Measurements from ENCODE around the gene UTRN. TPM values are rescaled to one million over a fixed set of nuclear protein-coding genes. Genes with fewer than 3 reads are reported as not detected.

Gene UTRN
- polyA plus RNA-seq, 1 donor from 2014 or later = 76.7 TPM

DNA sequence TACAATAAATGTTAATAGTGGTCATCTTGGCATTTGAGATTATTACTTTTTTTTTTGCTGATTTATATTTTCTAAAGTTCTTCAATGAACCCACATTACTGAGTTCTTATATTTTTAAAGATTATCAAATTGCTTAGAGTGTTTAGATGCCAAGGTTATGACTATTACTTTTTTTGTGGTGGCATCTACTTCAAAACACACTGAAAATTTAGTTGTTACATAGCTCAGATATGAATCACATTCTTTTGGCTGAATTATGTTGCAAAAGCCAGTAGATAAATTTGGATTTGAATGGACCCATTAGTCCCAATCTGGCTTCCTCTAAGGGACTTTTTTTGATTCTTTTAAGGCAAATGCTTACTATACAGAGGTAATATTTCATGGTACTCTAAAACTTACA is 8.9 kb downstream of the UTRN start:
- Mint-ChIP-seq H3K27me3 (peaks cover 2% of the 10 kb centered on the region), H3K27ac (no peak overlapping the region), H3K9me3 (no peaks in the 10 kb centered on the region), H3K36me3 (peaks cover 3% of the 10 kb centered on the region), H3K4me1 (peaks cover 4 to 18% (median 5%) of the 10 kb centered on the region in 3 donors), H3K4me3 (no peak overlapping the region)

DNA sequence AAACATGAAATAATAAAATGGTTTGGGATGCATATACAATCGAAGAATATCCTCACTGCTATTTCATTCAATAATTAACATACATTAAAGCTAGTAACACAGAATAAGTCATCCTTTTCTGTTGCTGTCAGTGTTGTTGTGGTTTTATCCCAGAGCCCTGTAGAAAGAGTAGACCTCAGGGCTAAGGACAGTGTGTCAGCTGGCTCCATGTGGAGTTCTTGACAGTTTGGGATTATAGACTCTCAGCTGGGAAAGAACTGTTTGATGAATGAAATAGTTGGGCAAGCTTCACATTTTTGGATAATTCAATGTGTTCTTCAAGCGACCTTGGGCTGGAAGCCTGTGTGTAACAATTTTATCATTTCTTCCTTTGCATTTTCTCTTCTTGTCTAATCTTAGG is 10.1 kb downstream of the UTRN start:
- Mint-ChIP-seq H3K36me3 (peaks cover 5% of the 10 kb centered on the region), H3K4me3 (no peak overlapping the region), H3K27me3 (peaks cover 2% of the 10 kb centered on the region), H3K4me1 (peaks cover 4 to 18% (median 5%) of the 10 kb centered on the region in 3 donors), H3K27ac (peak overlapping the region in 1 of 3 donors; percentile 11), H3K9me3 (no peaks in the 10 kb centered on the region)

- Mint-ChIP-seq H3K27me3 (peaks cover 2% of the 10 kb centered on the region), H3K4me3 (no peak overlapping the region), H3K27ac (no peak overlapping the region), H3K36me3 (peaks cover 5% of the 10 kb centered on the region), H3K4me1 (peaks cover 3 to 14% (median 4%) of the 10 kb centered on the region in 3 donors), H3K9me3 (no peaks in the 10 kb centered on the region)
Observed at GRCh38 chr6:144295981-144296767, 11.0 kb downstream of the UTRN start.

GRCh38 chr6:144296973-144297372 is 11.8 kb downstream of the UTRN start:
- no peak overlapping the region for H3K4me3 Mint-ChIP-seq
- H3K36me3 Mint-ChIP-seq = peaks cover 5% of the 10 kb centered on the region

GRCh38 chr6:144297511-144298100 is 12.5 kb downstream of the UTRN start:
- H3K27ac Mint-ChIP-seq = no peak overlapping the region

More at GRCh38 chr6:144296973-144297372, 11.8 kb downstream of the UTRN start:
- no peak overlapping the region for H3K27ac Mint-ChIP-seq
- peaks cover 4% of the 10 kb centered on the region for H3K27me3 Mint-ChIP-seq
- no peaks in the 10 kb centered on the region for H3K9me3 Mint-ChIP-seq
- H3K4me1 Mint-ChIP-seq = peaks cover 0 to 12% (median 4%) of the 10 kb centered on the region in 3 donors

DNA sequence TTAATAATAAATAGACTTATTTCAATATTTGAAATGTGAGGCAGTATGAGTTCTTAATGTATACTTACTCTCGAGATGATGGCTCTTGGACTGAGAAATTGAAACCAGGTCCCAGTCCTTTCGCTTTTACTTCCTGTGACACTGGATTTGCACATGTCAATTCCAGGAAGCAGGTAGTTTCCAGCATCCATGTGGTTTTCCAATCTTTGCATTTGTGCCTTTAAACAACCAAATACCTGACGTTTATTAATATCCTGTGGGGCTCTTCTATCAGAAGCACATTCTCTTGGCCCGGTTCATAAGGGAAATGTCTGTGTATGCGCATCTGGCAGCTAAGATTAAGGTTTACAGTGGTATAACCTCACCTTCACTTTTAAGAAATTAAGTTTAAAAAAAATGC is 13.1 kb downstream of the UTRN start:
- Mint-ChIP-seq H3K27ac (no peak overlapping the region), H3K4me1 (peaks cover 0 to 12% (median 4%) of the 10 kb centered on the region in 3 donors), H3K4me3 (peak overlapping the region in 1 of 4 donors; percentile 20), H3K27me3 (peaks cover 8% of the 10 kb centered on the region), H3K36me3 (peaks cover 7% of the 10 kb centered on the region), H3K9me3 (no peaks in the 10 kb centered on the region)

More at GRCh38 chr6:144297511-144298100, 12.5 kb downstream of the UTRN start:
- Mint-ChIP-seq H3K36me3 (peaks cover 6% of the 10 kb centered on the region), H3K27me3 (peaks cover 7% of the 10 kb centered on the region), H3K4me3 (no peak overlapping the region), H3K9me3 (no peaks in the 10 kb centered on the region), H3K4me1 (peaks cover 0 to 12% (median 4%) of the 10 kb centered on the region in 3 donors)

DNA sequence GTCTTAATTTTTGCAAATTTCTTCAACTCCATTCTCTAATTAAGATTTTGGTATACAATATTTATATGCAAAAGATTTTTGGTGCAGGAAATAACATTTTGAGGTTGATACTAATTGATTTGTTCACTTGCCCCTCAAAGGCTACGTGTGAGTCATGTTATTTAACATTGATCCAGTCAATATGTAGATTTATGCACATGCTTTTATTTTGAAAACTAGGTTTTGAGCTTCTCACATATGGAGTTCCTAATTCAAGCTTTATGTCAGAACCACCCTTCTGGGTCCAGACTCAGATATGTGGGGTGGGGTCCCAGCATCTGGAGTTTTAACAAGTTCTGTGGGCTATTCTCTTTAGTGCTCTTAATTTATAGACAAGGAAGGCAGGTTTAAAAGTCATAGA is 13.8 kb downstream of the UTRN start:
- Mint-ChIP-seq H3K36me3 (peaks cover 7% of the 10 kb centered on the region), H3K4me1 (peaks cover 0 to 12% (median 4%) of the 10 kb centered on the region in 3 donors), H3K4me3 (no peak overlapping the region), H3K9me3 (no peaks in the 10 kb centered on the region), H3K27me3 (peaks cover 8% of the 10 kb centered on the region), H3K27ac (no peak overlapping the region)

GRCh38 chr6:144302701-144303372 is 17.7 kb downstream of the UTRN start:
- H3K27ac Mint-ChIP-seq = no peak overlapping the region
- H3K27me3 Mint-ChIP-seq = peaks cover 9% of the 10 kb centered on the region
- no peak overlapping the region for H3K4me3 Mint-ChIP-seq
- H3K4me1 Mint-ChIP-seq = peaks cover 0 to 8% (median 0%) of the 10 kb centered on the region in 3 donors
- H3K36me3 Mint-ChIP-seq = peaks cover 5% of the 10 kb centered on the region
- no peaks in the 10 kb centered on the region for H3K9me3 Mint-ChIP-seq

DNA sequence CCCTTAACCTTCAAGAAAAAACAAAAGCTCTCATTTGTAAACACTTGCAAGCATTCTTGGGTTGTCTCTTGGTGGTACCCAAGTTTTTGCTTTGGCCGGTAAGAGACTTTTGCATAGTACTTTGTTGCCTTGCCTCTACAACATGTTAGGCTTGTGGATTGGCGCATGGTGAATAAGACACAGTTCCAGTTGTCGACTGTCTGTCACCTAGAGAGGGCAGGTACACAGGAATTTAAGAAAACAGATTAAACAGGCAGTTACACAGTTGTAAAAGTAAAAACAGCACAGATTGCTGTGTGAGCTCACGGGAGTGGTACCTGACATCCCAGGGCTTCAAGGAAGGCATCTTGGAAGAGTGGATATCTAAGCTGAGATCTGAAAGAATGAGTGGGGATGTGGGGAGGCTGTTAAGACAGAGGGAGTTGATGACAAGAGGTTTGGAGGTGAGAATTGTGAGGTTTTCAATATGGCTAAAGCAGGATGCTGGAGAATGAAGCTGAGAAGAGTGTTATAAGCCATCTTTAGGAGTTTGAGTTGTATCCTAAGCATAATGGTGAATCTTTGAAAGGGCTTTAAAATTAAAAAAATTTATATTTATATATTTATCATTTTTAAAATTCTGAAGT is 19.2 kb downstream of the UTRN start:
- Mint-ChIP-seq H3K36me3 (peaks cover 3% of the 10 kb centered on the region), H3K4me1 (peaks cover 0 to 4% (median 2%) of the 10 kb centered on the region in 3 donors), H3K27ac (no peak overlapping the region), H3K4me3 (no peak overlapping the region), H3K9me3 (no peaks in the 10 kb centered on the region), H3K27me3 (peaks cover 12% of the 10 kb centered on the region)

- Mint-ChIP-seq H3K36me3 (peaks cover 3% of the 10 kb centered on the region), H3K4me1 (peaks cover under 1 to 4% (median 2%) of the 10 kb centered on the region in 3 donors), H3K27me3 (peaks cover 14% of the 10 kb centered on the region), H3K4me3 (no peak overlapping the region), H3K9me3 (no peaks in the 10 kb centered on the region), H3K27ac (peak overlapping the region in 1 of 3 donors; percentile 0)
Observed at GRCh38 chr6:144305567-144305966, 20.4 kb downstream of the UTRN start.

DNA sequence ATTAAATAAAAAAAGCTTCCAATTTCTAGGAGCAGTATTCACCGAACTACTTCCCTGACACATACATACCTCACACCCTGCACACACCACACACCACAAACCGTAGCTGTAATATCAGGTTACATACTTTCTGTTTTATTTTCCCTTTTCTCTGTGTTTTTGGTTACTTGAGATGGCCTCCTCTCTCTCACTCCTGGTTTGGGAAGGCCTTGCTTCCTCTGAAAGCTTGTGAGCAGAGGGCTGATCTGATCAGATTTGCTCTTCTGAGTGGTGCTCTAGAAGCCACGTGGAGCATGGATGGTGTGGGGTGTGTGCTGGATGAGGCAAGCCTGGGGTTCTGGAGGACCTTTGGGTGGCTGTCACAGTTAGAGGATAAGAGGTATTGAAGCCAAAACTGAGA is 20.9 kb downstream of the UTRN start:
- peaks cover 18% of the 10 kb centered on the region for H3K27me3 Mint-ChIP-seq
- H3K4me3 Mint-ChIP-seq = peak overlapping the region in 2 of 4 donors; percentile 39 to 65
- H3K36me3 Mint-ChIP-seq = peaks cover 3% of the 10 kb centered on the region
- H3K9me3 Mint-ChIP-seq = no peaks in the 10 kb centered on the region
- H3K27ac Mint-ChIP-seq = peak overlapping the region in 1 of 3 donors; percentile 0
- peaks cover 4 to 8% (median 5%) of the 10 kb centered on the region in 3 donors for H3K4me1 Mint-ChIP-seq

DNA sequence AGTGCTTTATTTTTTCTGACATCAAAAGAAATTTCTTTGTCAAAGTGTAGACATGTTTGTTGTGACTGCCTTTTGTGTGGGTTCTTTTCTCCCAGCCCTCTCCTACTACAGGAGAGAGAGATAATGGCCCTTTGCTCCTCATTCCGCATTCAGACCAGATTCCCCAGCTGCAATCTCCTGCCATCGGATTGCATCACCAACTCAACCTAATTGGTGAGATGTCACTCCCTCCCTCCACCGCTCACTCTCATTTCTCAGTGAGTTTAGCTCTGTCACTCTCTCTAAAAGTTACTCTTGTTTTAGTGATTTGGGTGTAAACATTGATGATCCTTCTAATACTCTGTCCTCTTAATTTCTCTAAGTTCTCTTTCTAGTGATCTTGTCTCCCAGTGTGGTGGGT is 22.7 kb downstream of the UTRN start:
- H3K27me3 Mint-ChIP-seq = peaks cover 13% of the 10 kb centered on the region

DNA sequence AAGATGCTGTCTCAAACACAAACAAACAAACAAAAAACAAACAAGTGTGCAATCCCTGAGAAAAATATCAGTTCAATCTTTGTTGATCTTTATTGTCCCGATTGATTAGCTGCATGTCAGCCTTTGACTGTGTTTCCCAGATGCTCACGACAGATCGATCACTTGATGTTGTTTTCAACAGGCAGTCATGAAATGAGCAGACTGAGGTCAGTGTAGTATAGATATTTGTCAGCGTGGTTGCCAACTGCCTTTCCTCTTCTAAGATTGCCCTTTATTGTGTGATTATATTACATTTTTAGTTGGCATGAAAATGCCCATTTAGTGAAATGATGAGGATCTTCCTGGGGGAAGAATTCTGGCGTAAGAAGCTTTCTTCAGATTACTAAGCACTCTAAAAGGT is 25.6 kb downstream of the UTRN start:
- H3K27ac Mint-ChIP-seq = no peak overlapping the region
- H3K36me3 Mint-ChIP-seq = no peaks in the 10 kb centered on the region
- H3K4me1 Mint-ChIP-seq = peaks cover 12 to 16% (median 15%) of the 10 kb centered on the region in 3 donors
- peak overlapping the region in 3 of 4 donors; percentile 55 to 78 (median 59) for H3K4me3 Mint-ChIP-seq
- H3K27me3 Mint-ChIP-seq = peaks cover 13% of the 10 kb centered on the region
- H3K9me3 Mint-ChIP-seq = no peaks in the 10 kb centered on the region

More for the DNA sequence above, 22.7 kb downstream of the UTRN start:
- Mint-ChIP-seq H3K4me1 (peaks cover 12 to 15% (median 15%) of the 10 kb centered on the region in 3 donors), H3K9me3 (no peaks in the 10 kb centered on the region), H3K27ac (no peak overlapping the region), H3K36me3 (peaks cover 1% of the 10 kb centered on the region), H3K4me3 (no peak overlapping the region)

DNA sequence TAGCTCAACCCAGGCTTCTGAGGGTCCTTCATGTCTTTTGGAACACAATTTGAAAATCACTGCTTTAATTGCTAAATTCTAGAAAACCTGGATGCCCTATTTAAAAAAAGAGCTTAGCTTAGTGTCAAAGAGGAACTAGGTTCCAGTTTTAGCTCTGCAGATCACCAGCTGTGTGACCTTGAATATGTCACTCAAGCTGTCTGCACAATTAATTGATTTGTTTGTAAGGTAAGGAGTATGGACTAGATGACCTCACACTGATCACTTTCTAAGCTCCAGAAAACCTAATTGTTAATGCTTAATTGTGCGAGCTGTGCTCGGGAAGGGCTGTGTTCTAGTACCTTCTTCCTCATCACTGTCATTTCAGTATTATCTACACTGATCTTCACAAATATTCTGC is 26.2 kb downstream of the UTRN start:
- Mint-ChIP-seq H3K27me3 (peaks cover 13% of the 10 kb centered on the region), H3K9me3 (no peaks in the 10 kb centered on the region), H3K4me1 (peaks cover 11 to 16% (median 12%) of the 10 kb centered on the region in 3 donors), H3K36me3 (no peaks in the 10 kb centered on the region), H3K27ac (peak overlapping the region in 2 of 3 donors; percentile 20 to 60), H3K4me3 (peak overlapping the region in 3 of 4 donors; percentile 55 to 78 (median 59))

Data from IgD-negative memory B cell (primary cell).